LoVo (cell line): ENCODE results near the gene KCNMB4.

Experiments
- DNase-seq: peaks from one replicate; pipeline ENCODE4 v3.0.0-alpha.2; 2016; ENCODE audit warnings: low spot score

KCNMB4 gene

DNA sequence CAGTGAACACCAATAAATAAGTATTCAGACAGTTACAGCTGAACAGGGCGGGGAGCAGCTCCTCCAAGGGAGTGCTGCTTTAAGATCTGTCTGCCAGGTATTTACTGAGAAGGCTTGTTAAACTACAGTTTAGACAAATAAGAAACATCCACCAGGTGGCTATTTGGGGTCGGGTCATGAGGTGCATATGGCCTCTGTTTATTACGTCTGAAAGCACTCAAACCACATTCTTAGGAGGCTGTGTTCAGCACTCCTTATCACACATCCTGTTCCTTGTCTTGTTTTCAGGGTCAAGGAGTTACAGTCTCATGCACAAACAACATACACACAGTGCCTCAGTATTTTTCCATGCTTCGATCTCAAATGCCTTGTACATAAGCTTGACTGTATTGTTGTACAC lies 78.8 kb downstream of the KCNMB4 start:
- no peak for DNase-seq

DNA sequence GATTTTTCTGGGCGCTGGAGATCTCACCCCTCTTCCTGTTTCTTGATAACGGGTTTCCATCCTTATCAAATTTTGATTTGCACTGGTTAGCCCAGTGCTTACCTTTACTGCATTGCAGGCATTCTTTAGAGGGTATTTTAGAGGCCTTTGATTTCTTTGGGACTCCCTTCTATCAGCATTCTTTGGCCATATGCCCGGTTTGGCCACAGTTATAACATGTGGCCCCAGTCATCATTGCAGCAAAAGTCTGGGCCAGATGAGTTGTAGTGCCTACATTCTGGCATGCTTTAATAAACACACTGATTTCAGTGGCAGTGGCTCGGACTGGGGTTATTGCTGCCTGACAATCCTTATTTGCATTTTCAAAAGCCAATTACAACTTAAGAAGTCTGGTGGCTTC lies 82.3 kb downstream of the KCNMB4 start:
- no peak for DNase-seq

DNA sequence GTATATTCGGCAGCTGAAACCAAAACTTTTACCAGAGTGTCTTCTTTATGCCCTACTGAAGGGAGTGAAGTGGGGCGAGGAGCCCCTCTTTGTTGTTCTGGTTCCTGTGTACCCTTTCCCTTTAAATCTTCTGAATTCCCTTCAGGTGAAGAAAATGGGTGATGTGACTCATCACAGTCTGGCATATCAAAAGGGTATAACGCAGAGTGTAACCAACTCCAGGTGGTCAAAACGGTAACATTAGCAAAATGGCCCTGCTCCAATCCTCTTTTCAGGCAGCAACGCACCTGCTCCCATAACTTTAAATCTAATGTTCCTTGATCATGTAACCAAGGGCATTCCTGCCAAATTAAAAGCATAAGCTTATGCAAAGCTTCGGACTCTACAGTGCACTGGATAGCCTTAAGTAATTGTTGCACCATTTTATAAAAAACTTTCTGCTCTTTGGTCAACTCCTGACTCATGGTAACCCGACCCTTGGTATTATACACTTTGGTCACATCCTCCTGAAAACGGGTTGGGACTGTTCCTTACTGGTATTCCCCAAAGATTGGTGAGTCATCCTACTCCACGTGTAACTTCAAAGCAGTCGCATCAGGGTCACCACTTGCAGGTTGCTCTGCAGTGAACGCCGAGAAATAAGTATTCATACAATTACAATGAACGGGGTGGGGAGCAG lies 83.1 kb downstream of the KCNMB4 start:
- DNase-seq = peak; percentile 64

DNA sequence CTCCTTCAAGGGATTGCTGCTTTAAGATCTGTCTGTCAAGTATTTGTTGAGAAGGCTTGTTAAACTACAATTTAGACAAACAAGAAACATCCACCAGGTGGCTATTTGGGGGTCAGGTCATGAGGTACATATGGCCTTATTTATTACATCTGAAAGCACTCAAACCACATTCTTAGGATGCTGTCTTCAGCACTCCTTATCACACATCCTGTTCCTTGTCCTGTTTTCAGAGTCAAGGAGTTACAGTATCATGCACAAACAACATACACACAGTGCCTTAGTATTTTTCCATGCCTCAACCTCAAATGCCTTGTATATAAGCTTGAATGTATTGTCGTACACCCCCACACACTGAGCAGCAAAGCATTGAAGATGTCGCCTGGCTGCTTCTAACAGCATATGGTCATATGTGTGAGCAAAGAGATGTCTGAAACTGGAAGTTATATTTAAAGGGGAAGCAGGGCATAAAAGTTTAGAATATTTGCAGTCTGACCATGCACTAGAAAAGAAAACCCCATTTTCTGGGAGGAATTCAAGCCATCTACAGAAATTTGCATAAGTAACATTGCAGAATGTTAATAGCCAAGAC lies 83.8 kb downstream of the KCNMB4 start:
- no peak for DNase-seq

DNA sequence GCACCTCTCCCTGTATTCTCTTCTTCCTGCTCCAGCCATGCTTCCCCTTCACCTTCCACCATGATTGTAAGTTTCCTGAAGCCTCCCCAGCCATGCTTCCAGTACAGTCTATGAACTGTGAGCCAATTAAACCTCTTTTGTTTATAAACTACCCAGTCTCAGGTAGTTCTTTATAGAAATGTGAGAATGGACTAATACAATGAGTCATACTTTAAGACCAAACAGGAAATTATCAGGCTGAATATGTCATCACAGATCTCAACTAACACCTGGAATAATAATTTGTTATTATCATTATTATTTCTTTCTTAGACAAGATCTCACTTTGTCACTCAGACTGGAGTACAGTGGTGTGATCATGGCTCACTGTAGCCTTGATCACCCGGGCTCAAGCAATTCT lies 85.4 kb downstream of the KCNMB4 start:
- DNase-seq = no peak

DNA sequence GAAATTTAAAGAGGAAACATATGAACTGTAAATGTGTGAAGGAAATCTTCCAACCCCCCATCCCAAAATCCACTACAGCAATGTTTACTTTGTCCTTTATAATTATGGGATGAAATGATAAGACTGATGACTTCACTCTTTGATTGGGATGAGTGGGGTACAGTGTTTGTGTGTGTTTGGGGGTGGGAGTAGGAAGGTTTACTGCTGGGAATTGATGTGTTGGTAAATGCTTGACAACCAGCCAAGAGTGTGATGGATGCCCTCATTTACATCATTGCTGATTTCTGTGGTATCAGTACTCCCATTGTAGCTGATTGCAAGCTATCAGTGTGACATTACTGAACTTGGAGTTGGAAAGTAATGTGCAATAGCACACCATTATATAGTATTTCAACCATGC lies 90.9 kb downstream of the KCNMB4 start:
- no peak for DNase-seq

DNA sequence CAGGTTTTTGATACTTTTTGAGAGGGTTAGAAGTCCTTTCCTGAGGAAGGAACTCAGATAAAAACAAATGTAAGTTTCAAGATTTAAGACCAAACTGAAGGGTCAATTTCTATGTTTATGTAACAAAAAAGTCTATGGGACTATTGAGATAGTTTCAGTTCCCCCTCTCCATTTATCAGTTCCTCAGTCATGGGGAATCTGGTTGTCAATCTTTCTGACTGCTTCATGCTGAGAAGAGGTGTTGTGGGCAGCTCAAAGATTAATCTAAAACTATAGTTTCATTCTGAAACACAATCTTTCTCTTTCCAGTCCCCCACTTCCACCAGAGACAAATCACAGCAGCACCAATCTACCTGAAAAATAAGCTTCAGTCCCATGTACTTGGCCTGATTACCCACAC lies 93.7 kb downstream of the KCNMB4 start:
- DNase-seq = no peak

DNA sequence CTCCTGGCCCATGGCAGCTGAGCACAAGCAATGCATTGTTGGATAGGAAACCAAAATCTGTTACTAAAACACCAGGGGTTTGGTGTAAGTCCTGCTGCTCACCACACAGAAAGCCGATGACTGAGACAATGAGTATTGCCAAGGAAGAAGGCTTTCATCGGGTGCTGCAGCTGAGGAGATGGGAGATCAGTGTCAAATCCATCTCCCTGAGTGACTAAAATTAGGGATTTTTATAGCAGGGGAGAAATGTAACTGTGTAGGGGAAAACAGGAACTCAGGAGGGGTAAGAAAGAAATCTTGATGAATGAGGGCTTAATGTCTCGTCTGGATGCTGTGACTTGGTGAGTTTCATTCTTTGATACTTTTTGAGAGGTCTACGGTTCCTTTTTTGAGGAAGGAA lies 97.9 kb downstream of the KCNMB4 start:
- no peak for DNase-seq

DNA sequence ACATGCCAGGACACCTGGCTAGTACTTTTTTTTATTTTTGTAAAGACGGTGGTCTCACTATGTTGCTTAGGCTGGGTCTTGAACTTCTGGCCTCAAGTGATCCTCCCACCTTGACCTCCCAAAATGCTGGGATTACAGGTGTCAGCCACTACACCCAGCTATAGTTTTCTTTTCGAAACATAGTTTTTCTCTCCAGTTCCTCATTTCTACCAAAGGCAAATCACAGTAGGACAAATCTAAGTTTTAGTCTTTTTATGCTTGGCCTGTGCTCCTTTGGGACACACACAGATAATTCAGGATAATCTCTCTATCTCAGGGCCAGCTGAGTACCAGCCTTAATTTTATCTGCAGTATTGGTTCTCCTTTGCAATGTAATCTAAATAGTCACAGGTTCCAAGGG lies 100.7 kb downstream of the KCNMB4 start:
- no peak for DNase-seq

DNA sequence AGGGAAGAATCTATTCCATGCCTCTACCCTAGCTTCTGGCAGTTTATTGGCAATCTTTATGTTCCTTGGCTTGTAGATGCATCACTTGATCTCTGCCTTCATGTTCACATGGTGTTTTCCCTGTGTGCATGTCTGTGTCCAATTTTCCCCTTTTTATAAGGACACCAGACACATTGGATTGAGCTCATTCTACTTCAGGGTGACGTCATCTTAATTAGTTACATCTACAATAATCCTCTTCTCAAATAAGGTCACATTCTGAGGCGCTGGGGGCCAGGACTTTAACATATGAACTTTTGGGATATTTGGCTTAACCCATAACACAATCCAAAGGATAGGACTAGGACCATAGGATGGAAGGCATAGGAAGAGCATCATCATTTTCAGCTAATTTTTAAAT lies 101.4 kb downstream of the KCNMB4 start:
- DNase-seq = no peak

DNA sequence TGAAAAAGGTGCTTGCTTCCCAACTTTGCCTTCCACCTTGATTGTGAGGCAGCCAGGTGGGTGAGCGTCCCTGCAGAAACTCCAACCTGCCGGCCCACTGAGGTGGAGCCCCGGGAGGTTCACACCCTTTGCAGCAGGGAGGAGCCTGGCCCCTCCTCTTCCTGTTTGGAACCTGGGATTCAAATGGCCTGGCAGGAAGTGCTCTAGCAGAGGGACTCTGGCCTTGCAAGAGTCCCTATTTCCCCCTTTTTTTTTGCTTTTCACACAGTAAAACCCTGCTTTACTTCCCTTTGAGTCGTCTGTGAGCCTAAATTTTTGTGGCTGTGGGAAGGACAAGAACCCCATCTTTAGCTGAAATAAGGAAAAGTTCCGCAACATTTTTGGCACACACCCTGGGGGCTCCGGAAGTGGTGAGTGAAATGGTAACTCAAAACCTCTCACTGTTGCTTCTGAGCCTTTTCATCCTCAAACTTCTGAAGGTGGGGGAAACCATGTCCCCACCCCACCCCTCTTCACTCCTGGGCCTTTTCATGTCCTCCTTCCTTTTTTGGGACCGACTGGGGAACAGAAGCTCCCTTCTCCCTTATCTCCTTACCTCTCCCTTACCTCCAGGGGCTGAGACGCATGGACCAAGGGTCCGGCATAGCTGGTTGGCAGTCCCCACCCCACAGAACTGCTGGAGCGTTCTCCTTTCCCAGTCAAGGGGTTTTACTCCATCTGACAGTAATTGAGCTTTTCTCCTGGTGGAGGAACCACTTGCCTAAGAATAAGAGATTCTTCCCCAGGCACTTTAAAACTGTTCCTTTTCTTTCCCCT lies 102.0 kb downstream of the KCNMB4 start:
- no peak for DNase-seq

DNA sequence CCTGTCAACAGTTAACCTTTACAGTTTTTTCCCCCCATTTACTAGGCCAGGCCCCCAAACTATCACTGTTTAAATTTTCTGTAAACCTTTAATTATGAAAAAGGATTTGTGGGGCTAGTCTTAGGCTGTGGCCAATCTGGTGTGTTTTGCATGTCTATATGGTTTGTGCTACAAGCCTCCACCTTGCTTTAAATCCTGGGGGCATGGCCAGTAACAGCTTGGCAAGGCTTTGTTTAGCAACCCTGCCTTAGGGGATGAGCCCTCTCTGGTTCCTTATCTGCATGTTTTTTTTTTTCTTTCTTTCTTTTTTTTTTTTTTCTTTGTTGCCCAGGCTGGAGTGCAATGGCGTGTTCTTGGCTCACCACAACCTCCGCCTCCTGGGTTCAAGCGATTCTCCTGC lies 102.7 kb downstream of the KCNMB4 start:
- no peak for DNase-seq

DNA sequence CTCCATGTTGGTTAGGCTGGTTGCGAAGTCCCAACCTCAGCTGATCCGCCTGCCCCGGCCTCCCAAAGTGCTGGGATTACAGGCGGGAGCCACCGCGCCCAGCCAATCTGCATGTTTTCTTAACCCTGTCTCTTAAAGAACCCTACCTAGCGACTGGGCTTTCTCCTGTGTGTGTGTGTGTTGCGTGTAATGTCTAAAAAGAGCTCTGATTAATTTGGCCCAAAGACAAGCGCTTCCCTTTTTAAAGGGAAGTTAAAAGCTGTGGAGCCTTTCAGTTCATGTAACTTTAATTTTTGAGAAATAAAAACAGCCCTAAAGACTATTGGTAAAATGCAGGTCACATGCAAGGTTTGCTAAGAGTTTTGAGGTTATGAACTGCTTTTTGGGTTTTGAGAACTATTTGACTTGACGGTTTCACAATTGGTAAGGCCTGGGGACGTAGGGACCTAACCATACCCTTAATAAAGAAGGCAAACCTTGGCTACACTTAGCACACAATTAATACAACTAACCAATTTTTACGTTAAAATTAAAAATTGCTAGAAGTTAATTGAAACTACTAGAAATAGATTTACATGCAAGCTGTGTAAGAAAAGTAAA lies 103.2 kb downstream of the KCNMB4 start:
- DNase-seq = no peak

DNA sequence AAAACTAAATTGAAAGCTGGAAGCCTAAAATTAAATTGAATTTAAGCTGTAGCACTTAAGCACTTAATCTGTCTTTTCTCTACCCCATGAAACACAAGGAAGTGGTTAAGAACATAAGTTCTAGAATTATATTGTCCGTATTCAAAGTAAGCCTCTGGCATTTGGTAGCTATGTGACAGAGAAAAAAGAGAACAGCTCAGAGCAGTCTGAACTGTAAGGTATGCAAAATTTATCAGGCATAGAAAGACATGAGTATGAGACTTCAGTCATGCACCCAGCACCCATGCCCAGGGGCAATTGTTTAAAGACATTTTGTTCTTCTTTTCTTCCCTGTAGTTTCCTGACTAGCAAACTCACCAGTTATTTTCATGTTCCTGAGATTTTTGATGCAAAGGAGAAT lies 116.7 kb downstream of the KCNMB4 start:
- no peak for DNase-seq
